GM18508 (cell line): ENCODE measurements around the gene PGGT1B.

Source experiments
- ATAC-seq: cut with Tn5 transposase; IDR thresholded peaks from one replicate; pipeline ENCODE4 v1.9.1; 2021; ENCODE audit warnings: moderate number of reproducible peaks; ENCODE audit not compliant: insufficient read depth, unreplicated experiment

The PGGT1B gene

DNA sequence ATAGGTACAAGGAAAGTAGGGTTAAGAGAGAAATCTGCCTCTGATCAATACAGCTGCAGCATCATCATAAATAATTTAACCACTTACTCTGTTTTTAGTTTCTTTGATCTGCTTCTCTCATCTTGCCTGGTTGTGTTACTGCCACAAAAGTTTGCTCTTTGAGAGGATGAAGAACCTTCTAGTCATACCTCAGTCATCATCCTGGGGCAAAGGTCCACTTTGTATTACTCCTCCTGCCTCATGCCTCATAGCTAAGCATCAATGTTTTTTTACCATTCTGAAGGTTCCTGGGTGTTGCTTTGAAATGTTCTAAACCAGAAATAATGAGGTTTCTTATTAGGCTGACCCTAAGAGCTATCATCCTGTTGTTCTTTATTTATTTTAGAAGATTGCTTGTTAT lies 75.9 kb downstream of the PGGT1B start:
- ATAC-seq: no peak

DNA sequence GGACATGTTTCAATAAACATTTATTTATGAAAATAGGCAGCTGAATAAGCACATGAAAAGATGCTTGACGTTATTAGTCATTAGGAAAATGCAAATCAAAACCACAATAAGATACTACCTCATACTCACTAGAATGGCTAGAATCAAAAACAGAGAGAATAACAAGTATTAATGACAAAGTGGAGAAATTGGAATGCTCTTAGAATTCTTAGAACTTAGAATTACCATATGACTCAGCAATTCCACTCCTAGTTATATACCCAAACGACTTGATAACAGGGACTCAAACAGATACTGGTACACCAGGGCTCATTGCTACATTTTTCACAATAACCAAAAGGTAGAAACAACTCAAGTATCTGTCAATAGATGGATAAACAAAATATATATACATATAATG lies 77.9 kb downstream of the PGGT1B start:
- ATAC-seq: no peak

DNA sequence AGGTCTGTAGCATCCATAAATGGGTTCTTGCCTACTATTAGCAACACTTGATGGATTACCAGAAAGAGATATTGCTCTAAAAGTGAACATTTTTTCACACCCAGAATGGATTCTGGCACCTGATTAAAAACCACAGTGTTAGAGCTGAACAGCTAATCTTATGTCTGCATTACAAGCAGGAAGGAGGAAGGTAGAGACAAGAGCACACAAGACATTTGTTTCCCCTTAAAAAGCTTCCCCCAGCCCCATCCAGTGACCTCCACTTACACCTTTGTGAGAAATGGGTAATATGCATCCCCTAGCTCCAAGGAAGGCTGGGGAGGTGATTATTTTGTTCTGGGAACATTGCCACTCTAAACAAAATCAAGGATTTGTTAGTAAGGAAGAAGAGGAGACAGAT lies 80.9 kb downstream of the PGGT1B start:
- no peak for ATAC-seq

DNA sequence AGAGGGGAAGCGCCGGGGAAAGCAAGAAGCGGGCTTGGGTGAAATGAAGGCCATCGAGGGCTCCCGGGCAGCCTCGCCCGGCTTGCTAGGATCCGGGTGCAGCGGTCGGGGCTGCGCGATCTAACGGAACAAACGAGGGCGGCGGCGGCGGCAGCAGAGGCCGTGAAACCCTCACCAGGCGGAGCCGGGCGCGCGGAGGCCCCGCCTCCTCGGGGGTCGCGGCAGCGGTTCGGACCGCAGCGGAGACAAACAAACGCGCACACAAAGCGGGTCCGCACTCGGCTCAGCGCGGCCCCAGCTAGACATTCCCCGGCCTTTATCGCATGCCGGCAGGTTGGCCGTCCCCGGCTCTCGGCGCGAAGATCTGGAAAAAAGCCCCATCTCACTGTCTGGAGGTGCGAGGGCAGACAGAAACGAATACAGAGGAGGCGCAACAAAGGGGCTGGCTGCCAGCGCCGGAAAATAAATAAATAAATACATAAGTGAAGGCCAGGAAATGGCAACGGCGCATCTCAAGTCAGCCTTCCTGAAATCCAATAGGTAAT lies 82.4 kb downstream of the PGGT1B start:
- no peak for ATAC-seq

DNA sequence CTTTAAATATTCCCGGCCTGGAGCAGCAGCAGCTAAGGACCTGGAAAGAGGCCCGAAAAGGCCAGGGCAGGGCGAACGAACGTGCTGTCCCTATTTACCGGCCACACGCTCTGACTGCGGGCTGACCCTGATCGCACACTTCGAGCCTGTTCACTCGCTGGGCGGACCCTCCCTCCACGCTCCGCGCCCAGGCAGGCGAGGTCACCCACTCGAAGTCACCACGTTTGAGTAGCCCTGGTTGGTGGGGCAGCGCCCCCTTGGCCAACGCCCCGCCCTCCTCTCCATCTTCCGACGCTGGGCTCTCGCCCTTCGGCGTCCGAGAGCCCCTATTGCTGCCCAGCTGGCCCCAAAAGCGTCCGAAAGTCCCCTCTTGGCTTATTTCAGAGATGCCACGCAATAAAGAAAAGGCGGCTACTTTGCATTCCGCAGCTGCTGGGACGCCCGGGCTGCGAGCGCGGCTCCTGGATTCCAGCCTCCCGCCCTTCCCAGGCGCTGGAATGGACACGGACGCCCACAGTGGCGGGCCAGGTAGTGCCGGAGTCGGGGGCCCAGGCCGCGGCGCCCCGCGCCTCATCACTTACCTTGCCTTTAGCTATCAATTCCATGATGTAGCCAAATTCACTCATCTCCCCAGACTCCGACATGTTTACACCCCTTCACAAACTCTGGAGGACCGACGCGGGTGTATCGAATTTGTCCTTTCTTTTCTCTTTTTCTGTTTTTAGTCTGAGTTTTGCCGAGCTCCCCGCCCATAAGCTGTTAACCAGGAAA lies 83.1 kb downstream of the PGGT1B start:
- no peak for ATAC-seq

DNA sequence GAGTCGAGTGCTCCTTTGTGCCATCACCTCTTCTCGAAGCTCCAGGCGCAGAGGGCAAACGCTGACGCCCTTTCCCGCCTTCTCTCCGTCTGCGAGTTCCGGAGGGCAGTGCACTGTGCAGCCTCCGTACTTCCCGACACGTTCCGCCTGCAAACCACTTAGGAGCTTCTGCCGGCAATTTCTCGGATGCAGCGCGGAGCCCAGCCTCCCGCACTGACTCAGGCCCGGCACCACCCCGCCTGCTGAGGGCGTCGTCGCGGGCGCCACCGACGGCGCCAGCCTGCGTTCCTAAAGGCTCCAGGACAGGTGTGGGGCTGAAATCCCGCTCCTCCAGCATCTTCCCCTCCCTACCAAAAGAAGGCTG lies 83.7 kb downstream of the PGGT1B start:
- ATAC-seq: no peak

DNA sequence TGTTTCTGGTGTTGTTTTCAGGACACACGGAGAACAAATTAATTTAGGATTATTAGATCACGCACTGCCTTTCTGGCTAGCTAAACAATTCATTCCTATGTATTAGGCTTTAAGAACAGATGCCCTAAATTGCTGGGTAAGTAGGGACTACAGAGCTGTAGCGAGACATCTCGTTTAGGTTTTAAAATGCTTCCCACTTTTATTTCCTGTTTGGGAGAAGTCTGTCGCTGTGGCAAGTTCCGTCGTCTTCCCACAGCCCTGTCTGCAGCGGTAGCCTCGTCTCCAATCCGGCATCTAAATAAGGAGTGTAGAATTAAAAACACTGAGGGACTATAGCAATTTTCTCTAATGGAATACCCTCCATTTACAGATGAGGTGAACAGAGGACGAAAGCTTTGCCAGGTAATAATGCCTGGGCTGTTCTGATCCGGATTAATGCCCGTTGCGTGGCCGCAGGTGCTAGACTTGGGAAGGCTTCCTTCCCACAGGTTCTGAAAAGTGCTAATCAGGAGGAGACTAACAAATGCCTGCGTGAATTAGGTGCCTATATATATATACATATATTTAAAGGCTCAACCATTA lies 91.7 kb downstream of the PGGT1B start:
- no peak for ATAC-seq

DNA sequence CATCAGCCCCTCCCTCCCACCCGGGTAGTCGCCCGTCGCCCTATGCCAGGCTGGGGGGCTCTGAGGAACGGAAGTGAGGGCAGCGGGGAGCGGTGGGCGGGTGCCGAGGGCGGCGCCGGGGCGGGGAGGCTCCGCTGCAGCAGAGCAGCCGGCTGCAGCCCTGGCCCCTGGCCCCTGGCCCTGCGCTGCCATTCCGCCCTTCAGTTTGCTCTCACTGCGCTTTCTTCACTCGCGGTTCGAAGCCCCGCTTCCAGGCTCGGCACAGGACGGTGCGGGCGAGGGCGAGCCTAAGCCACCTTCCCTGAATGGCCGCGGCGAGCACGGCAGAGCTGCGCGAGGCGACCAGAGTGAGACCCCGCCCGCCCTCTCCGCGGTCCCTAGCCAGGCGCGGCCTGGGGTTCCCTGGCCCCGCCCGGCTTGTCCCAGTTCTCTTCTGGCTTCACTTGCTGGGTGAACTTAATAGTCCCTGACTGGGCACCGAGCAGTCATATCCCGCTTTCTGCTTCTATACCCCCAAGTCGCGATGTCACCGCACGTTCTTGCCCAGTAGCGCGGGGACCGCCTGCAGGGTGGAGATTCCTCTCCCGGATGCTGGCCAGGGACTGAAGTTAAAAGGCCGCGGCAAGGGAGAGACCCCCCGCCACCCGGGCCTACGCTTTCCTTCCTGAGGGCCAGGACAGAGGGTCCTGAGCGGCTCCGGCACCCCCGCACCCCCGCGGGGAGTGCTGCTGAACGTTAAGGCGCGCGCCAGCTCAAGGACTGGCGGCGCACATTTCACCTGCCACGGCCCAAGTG lies 92.3 kb downstream of the PGGT1B start:
- ATAC-seq: peak; percentile 28

DNA sequence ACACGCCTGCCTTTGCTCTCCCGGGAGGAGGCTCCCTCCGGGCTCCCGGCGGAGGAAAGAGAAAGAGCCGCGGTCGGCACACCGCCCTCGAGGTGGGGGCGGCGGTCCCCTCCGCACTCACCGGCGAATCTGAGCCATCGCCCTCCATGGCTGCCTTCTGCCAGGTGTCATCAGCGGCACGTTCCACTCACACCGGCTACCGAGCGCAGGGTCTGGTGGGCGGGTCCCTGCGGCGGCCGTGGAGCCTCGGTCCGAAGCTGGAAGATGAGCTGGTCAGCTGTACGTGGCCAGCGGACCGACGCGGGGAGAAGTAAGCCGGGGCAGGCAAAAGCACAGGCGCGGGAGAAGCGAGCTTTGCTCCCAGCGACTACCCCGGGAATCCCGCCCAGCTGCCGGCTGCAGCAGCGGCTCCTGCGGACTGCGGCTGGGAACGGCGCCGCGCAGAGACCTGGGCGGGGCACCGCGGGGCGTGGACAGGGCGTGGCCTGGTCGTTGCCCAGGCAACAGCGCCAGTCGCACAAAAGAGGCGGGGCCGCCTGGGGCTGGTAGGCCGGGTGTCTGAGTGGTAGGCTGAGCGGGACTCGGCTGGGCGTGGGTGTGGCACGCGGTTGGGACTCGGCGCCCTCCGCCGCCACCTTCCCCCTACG lies 93.1 kb downstream of the PGGT1B start, which contains the start of gene TRIM36:
TRIM36 (minus strand) TSS at position 422 of the 647 bp plus-strand sequence; CDS start at position 148, 274 bp downstream.
- ATAC-seq: peak; percentile 90

DNA sequence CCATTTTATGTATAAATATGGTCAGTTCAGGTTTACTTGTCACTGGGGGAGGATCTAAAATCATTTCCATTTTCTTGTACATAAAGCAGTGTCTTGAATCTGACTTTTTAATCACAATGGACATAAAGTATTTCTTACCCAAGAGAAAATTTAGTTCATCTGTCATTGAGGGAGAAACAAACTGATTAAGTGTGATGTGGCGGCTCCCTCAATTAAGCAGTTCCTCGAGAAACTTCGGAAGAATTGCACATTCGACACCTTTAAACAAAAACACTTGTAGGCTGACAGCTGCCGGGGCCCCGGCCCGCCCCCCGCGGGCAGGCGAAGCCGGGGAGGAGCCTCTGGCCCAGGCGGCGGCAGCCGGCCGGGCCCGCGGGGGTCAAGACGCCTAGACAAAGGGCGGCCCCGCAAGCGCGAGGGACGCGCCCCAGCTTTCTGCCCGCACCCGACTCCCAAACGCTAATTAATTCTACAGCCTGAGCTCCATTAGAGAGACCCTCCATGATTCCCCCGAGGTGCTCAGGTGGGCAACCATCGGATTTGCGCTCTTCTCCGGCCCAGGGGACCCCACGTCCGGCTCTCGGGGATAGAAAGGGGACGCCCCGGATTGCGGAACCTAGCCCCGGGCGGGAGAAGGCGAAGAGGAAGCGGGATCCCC lies 93.7 kb downstream of the PGGT1B start:
- ATAC-seq: no peak

DNA sequence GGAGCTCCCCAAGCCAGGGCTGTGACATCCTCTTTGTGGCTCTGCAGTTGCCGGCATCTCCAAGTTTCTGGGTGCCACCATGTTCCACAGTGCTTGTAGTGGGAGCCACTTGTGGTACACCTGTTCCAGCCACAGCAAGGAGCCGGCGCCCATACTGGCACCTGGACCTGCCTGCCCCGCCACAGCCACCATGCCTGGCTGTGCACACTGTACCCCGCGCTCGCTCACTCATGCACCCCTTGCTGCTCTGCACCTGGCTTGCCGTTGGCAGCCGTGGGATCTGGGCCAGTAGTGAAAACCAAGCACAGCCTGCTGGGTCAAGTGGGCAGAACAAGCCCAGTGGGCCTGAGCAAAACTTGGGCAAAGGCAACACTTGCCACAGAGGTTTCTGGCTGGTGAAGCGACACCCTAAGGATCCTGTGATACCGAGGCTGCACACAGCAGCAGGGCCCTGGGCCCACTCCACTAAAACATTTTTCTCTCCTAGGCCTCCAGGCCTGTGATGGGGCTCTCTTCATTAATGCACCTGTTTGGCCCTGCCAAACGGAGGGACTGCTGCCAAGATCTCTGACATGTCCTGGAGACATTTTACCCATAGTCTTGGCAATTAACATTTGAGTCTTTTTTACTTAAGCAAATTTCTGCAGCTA lies 95.8 kb downstream of the PGGT1B start:
- ATAC-seq: no peak

DNA sequence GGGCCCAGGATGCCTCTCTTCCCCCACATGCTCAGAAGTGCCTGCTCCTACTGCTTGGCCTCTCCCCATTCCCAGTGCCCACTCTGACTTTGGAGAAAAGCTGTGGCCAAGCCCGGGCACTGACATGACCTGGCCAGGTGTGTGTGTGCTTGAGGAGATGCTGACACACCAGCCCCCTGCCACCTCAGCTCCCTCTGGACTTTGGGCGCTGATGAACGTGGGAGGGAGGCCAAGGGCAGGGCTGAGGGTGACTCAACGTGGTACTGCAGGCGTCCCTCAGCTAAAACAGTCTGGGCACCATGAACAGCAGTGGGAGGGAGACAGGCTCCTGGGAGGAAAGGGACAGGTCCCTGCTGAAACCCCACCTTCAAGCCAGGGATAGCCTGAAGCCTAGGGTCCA lies 96.9 kb downstream of the PGGT1B start:
- no peak for ATAC-seq

DNA sequence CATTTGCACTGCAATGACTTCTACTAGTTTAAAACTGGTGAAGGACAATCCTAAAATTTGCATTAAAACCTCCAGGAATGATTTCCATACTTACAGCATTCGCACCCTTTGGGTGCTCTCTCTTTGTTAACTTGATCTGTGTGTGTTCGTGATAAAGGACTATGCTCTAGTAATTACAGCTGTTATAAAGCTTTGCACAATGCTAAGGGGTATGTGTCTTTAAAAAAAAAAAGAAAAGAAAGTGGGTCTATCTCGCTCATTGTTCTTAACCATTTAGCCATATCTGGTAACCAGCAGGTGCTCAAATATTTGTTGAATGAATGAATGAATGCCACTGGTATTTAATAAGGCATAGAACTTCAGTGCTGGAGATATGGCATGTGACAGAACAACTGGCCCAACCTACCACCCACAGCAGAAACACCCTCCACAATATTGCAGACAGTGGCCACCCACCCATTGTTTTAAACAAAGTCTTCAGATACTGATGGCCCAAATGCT lies 101.7 kb downstream of the PGGT1B start:
- ATAC-seq: no peak
